ENCODE data around the gene MAB21L4.

The MAB21L4 gene

DNA sequence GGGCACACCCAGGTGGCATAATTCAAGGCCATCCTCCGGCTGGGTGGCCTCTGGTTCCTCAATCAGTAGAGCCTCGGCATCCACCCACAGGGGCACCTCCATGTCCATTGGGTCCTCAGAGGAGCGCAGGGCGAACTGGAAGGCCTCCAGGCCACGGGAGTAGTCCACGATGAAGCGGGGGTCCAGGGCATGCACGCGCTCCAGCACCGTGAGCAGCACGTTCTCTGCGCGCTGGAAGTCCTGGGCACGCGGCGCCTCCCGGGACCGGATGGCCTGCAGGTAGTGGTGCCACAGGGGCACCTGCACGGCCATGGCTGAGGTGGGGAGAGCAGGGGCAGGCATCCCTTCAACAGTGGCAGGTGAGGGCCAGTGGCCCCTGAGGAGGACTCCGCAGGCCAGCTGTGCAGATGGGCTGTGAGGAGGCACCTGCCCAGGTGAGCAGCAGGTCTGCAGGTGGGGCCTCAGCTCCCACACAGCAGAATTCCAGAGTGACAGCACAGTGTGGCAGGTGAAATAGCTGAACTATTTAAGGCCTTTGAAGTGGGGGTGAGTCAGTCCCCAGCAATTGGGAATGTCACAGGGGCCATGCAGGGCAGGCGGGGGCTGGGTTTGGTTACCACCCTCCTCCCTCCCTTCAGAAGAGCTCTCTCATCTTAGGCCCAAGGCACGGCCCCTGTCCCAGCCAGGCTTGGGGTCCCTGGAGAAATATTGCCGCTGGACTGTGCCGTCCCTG, at the start of gene MAB21L4:
MAB21L4 (minus strand) TSS at position 501 of the 733 bp plus-strand sequence; CDS start at position 342, 159 bp downstream.
- no peak for DNase-seq

DNA sequence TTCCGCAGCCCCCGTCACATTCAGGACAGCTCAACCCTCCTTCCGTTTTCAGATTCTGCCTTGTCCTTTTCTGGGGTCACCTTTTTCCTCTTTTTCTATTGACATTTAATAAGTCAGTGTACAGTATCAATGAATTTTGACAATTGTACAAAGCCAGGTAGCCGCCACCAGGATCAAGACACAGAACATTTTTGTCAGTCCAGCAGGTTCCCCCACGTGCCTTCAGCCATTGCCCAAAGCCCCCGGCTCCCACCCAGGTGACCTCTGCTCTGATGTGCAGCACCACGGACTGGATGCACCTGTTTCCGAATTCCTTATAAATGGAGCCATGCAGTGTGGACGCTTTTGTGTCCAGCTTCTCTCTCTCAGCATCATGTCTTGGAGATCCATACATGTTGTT, 40.1 kb upstream of the MAB21L4 start:
- no peak for DNase-seq

DNA sequence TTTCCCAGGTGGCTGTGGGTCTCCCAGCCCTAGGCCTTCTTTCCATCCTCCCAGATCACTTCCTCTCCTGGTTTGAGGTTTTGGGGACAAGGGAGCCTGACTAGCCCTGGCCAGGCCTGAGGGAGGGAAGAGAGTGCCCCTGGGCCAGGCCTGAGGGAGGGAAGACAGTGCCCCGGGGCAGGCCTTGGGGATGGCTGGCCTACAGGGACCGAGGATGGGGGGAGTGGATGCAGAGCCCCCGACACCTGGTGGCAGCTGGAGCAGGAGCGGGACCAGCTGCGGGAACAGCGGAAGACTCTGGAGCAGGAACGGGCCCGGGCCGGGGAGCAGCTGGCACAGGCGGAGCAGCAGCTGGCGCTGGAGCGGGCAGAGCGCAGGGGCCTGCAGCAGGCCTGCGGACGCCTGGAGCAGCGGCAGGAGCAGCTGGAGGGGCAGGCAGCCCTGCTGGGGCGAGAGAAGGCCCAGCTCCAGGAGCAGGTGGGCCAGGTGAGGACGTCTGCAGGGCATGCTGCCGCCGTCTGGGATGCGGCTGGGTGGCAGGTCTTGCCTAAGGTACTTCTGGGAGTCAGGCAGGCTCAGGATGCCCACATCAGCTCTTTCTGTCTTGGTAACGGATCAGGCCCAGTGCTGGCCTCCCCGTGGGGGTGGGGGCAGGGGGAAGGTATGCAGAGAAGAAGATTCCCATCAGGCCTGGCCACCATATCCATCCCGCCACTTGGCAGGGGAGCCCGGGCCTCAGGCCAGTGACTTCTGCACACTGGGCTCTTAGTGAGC, 39.3 kb upstream of the MAB21L4 start:
- DNase-seq = no peak

DNA sequence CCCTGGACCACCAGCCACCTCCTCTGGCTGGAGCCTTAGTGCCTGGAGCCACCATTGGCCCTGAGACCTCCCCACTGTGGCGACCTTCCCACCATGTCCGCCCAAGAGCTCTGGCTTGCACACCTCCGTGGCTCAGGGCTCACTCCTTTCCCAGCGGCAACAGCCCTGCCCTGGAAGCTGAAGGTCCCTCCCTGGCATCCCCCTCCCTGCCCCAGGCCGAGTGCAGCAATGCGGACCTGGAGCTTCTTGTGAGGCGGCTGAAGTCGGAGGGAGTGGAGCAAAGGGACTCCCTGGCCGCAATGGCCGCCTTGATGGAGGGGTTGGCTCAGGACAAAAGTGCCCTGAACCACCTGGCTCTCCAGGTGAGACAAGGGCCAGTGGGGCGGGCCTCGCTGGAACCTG, 38.7 kb upstream of the MAB21L4 start:
- no peak for DNase-seq

DNA sequence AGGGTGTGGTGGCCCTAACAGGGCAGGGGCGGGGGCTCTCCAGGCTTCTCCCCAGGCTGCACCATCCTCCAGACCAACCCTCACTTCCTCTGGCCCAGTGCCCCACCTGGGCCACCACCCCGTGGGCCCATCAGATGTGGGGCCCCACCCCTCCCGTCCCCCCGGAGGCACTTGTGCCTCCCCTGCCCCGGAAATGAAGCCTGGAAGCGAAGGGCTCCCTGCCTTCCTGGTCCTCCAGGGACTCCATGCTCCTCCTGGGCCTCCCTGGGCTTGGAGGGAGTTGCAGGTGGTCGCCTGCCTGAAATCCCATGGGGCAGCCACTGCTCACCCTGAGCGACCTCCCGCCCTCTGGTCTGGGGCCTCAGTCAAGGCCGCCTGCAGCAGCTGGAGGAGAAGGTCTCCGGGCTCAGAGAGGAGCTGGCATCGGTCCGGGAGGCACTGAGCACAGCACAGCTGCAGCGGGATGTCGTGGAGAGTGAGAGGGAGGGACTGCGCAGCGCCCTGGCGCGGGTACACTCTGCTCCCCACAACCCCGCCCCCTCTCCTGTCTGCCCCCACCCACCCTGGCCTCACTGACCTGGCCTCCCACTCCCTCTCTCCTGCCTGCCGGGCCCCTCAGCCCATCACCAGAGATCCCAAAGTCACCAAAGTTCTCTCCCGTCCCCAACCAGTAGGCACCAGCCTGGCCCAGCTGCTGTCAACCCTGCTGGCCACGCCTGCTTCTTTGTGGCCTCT, 38.2 kb upstream of the MAB21L4 start:
- DNase-seq = no peak

GRCh38 chr2:240933048-240933965, 37.4 kb upstream of the MAB21L4 start:
- no peak for DNase-seq

- DNase-seq = no peak
Observed at GRCh38 chr2:240932724-240933047, 36.7 kb upstream of the MAB21L4 start.

GRCh38 chr2:240932001-240932723, 36.2 kb upstream of the MAB21L4 start:
- DNase-seq = no peak

GRCh38 chr2:240931319-240931949, 35.5 kb upstream of the MAB21L4 start:
- no peak for DNase-seq

DNA sequence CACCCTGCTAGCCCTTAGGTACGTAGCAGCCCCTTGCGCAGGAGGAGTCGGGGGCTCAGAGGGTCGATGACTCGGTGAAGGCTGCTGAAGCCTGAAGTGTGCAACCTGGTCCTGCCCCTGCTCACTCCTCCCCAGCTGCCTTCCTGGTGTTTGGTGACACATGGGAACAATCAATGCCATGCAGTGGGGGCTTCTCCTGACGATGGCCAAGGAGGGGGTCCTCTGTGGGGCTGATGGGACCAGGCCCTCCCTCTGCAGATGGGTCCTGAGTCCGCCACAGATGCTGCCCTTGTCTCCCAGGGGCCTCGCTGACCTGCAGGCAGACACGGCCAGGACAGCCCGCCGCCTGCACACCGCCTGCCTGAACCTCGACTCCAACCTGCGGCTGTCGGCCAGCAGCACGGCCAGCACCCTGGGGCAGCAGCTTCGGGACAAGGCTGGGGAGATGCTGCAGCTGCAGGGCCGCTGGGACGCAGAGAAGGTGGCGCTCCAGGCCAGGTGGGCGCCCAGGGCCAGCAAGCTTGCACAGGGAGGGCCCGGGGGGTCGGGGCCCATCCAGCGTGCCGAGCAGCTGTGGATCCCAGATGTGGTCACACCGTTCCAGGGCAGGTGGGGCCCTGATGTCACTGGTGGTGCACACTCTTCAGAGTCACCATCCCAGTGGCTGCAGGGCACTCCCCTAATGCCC, 34.8 kb upstream of the MAB21L4 start:
- no peak for DNase-seq

GRCh38 chr2:240930096-240930630, 34.2 kb upstream of the MAB21L4 start:
- DNase-seq = no peak

DNA sequence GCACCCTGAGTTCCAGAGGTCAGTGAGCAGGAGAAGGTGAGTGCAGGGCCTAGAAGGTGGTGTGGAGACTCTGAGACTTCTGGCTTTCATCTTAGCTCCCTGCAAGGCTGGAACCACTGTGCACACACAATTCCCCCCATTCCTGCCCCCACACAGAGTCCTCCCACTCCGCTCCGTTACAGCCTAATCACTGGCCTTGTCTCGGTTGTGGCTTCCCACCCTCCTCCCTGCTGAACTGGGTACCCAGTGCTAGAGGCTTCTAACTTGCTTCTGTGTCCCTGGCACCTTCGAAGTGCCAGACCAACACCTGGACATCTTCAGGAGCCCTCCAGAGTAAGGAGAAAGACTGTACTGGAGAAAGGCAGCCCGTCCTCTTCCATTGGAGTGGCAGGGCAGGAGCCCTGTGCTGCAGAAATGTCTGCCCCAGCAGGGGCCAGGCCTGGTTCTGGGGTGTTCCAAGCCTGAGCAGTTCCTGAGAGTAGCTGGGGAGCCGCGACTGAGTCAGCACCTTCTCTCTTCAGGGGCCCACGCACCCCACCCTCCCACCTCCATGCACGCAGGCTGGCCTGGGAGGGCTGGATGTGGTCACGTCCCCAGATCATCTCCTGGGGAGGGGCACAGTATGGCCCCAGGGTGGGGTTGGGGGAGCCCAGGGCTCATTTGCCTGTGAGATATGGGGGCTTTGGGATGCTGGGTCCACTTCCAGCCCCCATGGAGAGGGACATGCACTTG, 33.6 kb upstream of the MAB21L4 start:
- DNase-seq = no peak

- no peak for DNase-seq
Observed at GRCh38 chr2:240928476-240929363, 32.8 kb upstream of the MAB21L4 start.

- DNase-seq = no peak
Observed at GRCh38 chr2:240927390-240927781, 31.4 kb upstream of the MAB21L4 start.

DNA sequence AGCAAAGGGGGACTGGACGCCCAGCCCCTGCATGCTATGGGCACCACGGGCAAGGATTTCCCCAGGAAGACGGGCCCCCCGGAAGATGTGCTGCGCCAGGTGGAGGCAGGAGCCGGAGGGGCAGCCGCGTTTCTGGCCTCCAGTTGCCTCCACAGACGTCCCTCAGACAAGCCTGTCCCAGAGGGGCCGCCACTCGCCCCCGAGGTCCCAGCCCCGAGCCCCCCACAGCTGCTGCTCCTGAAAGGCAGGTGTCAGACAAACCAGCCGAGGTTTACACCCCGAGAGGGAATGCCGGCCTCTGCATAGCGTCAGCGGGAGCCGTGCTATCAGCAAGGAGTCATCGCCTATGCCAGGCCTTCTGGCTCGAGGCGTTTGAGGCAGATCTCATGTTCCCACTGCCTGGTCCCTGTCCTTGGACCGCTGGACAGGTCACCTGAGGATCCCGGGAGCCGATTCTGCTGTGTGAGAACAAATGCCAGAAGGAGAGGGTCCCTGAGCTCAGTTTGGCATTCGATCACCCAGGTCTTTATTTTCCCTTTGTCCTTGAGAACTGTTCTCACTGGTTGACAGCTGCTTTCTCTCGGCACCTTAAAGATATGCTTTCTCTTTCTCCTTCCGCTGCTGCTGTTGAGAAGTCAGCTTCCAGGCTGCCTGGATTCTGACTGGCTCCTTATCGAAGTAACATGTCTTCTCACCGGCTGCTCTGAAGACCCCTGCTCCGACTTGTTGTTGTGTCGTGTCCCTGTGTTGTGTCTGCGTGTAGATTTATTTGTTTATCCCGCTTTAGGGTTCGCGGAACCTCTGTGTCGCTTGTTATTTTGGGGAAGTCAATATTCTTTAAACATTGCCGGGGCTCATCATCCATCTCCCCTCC, 30.8 kb upstream of the MAB21L4 start:
- DNase-seq = no peak

- no peak for DNase-seq
Observed at GRCh38 chr2:240925568-240926515, 29.9 kb upstream of the MAB21L4 start.

- DNase-seq = no peak
Observed at GRCh38 chr2:240925191-240925567, 29.2 kb upstream of the MAB21L4 start.
